ENCODE measurements around the gene CGB7. TPM values are rescaled to one million over a fixed set of nuclear protein-coding genes. Genes with fewer than 3 reads are reported as not detected.

The CGB7 gene
- total RNA-seq, 1 experiment from 2014 or later, result 1.2 TPM

DNA sequence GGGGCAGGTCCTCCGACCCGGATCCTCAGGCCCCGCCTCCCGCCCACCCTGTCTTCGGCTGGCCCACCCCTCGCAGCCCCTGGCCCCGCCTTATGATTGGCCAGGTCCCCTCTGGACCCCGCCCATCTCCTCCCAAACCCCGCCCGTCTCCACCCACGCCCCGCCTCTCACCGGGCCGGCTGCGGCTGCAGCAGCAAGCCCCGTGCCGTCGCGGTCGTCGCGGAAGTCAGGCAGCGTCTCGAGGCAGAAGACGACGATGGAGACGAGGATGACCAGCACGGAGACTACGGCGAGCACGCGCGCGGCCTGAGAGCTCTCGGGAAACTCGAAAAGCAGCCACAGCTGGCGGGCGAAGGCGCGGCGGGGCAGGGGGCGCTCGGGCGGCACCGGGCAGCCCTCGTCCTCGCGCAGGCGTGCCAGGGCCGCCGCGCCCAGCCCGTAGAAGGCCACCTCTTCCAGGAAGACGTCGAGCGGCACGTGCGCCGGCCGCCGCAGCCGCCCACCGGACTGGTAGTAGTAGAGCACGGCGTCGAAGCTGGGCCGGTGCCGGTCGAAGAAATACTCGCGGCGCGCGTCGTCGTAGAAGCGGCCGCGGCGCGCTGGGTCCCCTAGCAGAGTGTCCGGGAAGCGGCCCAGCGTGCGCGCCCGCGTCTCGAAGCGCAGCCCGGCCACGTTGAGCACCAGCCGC, 14.5 kb upstream of the CGB7 start:
- peak; percentile 92 for DNase-seq
- H3K9me3 ChIP-seq (ENCODE audit: control insufficient read depth, low read depth, low read length), result no peaks in the 10 kb centered on the region
- Mint-ChIP-seq H3K4me3 (peak overlapping the region; percentile 43 to 81), H3K4me1 (peaks cover 9 to 32% of the 10 kb centered on the region in 2 experiments), H3K27me3 (ENCODE audit: low read depth) (peaks cover 83% of the 10 kb centered on the region), H3K9me3 (peaks cover 9 to 18% of the 10 kb centered on the region in 2 experiments; a peak in 4 of 5 replicates), H3K36me3 (ENCODE audit: insufficient read depth in 1 of 3, low read depth in 3 of 3) (peaks cover 0 to 4% (median 3%) of the 10 kb centered on the region in 3 experiments; a peak in 3 of 7 replicates), H3K27ac (no peak overlapping the region)
- H3T11ph ChIP-seq (ENCODE audit: low read length), result no peak overlapping the region
- no peaks in the 10 kb centered on the region for H3K4me1 ChIP-seq (ENCODE audit: insufficient read depth, low read length)
- H2BK5ac ChIP-seq (ENCODE audit: insufficient read length, low read length), result no peak overlapping the region
- TF ChIP-seq, protein P1, sequence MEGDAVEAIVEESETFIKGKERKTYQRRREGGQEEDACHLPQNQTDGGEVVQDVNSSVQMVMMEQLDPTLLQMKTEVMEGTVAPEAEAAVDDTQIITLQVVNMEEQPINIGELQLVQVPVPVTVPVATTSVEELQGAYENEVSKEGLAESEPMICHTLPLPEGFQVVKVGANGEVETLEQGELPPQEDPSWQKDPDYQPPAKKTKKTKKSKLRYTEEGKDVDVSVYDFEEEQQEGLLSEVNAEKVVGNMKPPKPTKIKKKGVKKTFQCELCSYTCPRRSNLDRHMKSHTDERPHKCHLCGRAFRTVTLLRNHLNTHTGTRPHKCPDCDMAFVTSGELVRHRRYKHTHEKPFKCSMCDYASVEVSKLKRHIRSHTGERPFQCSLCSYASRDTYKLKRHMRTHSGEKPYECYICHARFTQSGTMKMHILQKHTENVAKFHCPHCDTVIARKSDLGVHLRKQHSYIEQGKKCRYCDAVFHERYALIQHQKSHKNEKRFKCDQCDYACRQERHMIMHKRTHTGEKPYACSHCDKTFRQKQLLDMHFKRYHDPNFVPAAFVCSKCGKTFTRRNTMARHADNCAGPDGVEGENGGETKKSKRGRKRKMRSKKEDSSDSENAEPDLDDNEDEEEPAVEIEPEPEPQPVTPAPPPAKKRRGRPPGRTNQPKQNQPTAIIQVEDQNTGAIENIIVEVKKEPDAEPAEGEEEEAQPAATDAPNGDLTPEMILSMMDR (conservative IDR thresholded peaks at IDR 0.05), result no peak
- H2BK120ac ChIP-seq (ENCODE audit: low read depth, low read length, poor library complexity, severe bottlenecking), result no peak overlapping the region
- no peak overlapping the region for H2BK20ac ChIP-seq (ENCODE audit: low read depth, low read length, poor library complexity, severe bottlenecking)
- H4K91ac ChIP-seq (ENCODE audit: insufficient read length, low read depth, low read length), result no peak overlapping the region
- no peak overlapping the region for H2AK5ac ChIP-seq (ENCODE audit: insufficient read length, low read length)
- no peak overlapping the region for H3K14ac ChIP-seq (ENCODE audit: insufficient read depth, low read length)
- no peaks in the 10 kb centered on the region for H3K23me2 ChIP-seq (ENCODE audit: insufficient read length, low read depth, low read length, poor library complexity, severe bottlenecking)
- no peaks in the 10 kb centered on the region for H4K20me1 ChIP-seq (ENCODE audit: control insufficient read depth, insufficient read depth, insufficient read length)
- no peak overlapping the region for H3K4ac ChIP-seq (ENCODE audit: low read depth, low read length)
- no peaks in the 10 kb centered on the region for H3K79me1 ChIP-seq (ENCODE audit: insufficient read depth, low read depth, low read length, poor library complexity, severe bottlenecking)
- H2BK15ac ChIP-seq (ENCODE audit: low read depth, low read length), result no peak overlapping the region
- H3K56ac ChIP-seq (ENCODE audit: insufficient read length, low read depth, low read length), result no peak overlapping the region
- H3K9ac ChIP-seq (ENCODE audit: extremely low read depth, insufficient read length, low read length), result no peak overlapping the region
- no peak overlapping the region for H3K27ac ChIP-seq (ENCODE audit: insufficient read length, low read depth, low read length)
- H2AFZ ChIP-seq (ENCODE audit: low read length), result no peak overlapping the region
- WGBS (ENCODE audit: extremely low coverage, insufficient read length, low lambda C conversion rate), result no CpG with 5 or more reads among the region's 93 CpGs
- no peak overlapping the region for H4K8ac ChIP-seq (replicated peaks; ENCODE audit: insufficient read length, low read depth, low read length)
- no peaks in the 10 kb centered on the region for H3K79me2 ChIP-seq (ENCODE audit: insufficient read depth, low read length)
- no peak overlapping the region for H3K23ac ChIP-seq (ENCODE audit: insufficient read length, low read depth, low read length)
- H4K5ac ChIP-seq (ENCODE audit: insufficient read length, low read depth, low read length), result no peak overlapping the region
- peaks cover 41% of the 10 kb centered on the region for H3K27me3 ChIP-seq (ENCODE audit: insufficient read depth, low read length)
- H3K4me2 ChIP-seq (ENCODE audit: insufficient read depth, insufficient read length, low read length), result no peak overlapping the region
- H2BK12ac ChIP-seq (ENCODE audit: insufficient read length, low read depth, low read length), result no peak overlapping the region
- no peak overlapping the region for H3K18ac ChIP-seq (ENCODE audit: insufficient read length, low read depth, low read length)

All from H9 (cell line).